GM18507 (cell line): ENCODE measurements around the gene XXYLT1.

Experiments used
- DNase-seq: peaks from one replicate; pipeline ENCODE4 v3.0.0; 2011; ENCODE audit warnings: low read depth; ENCODE audit not compliant: insufficient read length; ENCODE audit errors: extremely low spot score
- FAIRE-seq: peaks from 2 replicates; lab custom pipeline; 2011; peaks lifted over from hg19 to GRCh38; lab: Jason Lieb, UNC

XXYLT1 gene

DNA sequence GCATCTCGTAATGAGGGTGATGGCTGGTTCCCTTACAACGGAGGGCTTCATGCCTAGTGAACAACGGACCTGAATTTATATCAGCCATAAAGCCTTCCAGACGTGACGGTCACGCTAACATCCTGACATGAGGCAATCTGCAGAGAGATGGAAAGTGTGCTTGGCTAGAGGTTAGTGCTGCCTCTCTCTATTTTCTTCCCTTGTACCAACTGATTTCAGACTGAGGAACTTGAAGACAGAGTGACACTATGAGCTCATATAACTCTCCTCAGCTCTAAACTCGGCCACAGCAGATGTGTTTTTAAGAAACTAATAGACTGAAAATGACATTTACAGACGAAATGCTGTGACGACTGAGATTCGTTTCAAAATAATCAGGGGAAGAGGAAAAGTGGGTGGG lies 122.4 kb downstream of the XXYLT1 start:
- FAIRE-seq, result peak; percentile 42
- no peak for DNase-seq

DNA sequence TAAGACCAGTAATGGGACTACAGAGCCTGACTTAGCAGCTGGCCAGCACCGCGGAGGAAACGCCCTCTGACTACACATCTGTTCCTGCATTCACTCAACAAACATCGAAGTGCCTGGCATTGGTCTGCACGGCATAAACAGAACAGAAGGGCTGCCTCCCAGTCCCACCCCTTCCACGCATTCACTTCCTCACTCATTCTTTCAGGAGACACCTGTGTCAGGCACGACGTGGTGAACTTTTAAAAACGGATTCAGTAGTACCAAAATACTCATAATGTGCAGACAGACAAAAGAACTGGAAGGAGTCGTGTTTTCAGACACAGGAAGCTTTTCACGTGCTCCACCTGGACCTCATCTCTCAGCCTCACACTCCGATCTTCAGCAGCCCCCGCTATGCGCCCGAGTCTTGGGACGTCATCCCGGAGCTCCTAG lies 123.3 kb downstream of the XXYLT1 start:
- FAIRE-seq, result no peak

DNA sequence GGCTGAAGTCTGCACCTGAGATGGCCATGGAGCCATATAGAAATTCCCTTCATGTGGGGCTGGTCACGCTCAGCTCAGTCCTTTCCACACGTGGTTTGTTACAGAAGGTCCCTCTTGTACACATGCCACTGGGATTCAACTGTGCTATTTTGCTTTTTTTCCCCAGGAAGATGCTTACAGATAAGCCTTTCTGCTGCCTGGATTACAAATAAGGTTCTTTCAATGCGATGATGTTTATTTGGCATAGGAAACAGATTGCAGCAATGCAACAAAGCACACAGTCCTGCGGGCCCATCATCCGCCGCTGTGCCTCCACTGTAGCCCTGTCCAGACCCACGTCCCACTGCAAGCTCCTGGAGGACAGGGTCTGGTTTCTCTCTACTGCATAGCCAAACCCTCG lies 124.8 kb downstream of the XXYLT1 start:
- FAIRE-seq (no peak), DNase-seq (no peak)

More for the DNA sequence above, 123.3 kb downstream of the XXYLT1 start:
- DNase-seq, result no peak

DNA sequence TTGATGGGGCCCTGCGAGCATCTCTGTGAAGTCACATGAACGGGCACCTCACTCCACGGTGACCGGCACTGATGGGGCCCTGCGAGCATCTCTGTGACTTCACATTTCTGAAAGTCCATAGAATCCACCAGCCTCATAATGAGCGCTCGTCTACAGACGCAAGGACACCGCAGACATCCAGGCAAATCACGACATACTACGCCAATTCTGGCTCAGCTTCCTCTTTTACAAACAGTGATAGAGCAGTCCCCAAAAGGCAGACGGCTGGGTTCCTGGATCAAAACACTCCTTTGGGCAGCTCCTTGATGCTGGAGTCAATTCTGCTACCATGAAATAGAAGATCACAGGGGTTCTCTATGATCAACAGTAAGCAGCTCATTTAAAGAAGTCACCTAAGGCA lies 125.4 kb downstream of the XXYLT1 start:
- FAIRE-seq, result no peak

DNA sequence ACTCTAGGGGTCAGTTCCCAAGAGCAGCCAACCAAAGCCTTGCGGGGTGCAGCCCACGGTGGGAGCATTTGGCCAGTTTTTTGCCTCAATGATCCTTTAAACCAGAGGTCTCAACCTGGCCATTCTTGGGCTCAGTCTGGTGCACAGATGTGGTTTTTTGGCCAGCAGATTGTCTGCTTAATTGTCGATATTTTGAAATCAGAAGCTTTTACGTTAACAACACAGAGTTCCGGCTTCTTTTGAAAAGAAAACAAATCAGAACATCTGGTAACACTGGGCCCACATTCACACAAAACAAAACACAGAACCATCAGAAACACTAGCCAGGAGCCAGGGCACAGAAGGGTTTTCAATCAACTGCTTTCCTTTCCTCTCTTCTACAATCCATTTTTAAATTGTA lies 127.7 kb downstream of the XXYLT1 start:
- FAIRE-seq, result no peak

More for the DNA sequence above, 125.4 kb downstream of the XXYLT1 start:
- no peak for DNase-seq

DNA sequence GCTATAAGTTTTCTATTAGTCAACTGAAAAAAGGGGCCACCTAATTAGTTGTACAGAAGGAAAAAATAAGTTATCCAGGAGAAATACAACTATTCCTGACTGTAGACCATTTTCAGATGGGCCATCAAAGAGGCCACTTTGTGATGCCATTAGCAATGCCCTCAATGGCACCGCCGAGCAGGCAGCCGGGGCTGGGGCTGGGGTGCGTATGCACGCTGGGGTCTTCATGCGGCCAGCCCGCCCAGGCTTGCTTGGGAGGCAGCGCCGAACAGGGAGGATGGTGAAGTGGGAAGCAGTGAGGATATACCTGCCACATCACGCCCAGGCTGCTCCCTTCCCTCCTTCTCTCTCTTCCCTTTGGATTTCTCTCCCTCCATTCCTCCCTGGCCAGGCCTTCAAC lies 128.4 kb downstream of the XXYLT1 start:
- no peak for FAIRE-seq

More for the DNA sequence above, 127.7 kb downstream of the XXYLT1 start:
- no peak for DNase-seq

DNA sequence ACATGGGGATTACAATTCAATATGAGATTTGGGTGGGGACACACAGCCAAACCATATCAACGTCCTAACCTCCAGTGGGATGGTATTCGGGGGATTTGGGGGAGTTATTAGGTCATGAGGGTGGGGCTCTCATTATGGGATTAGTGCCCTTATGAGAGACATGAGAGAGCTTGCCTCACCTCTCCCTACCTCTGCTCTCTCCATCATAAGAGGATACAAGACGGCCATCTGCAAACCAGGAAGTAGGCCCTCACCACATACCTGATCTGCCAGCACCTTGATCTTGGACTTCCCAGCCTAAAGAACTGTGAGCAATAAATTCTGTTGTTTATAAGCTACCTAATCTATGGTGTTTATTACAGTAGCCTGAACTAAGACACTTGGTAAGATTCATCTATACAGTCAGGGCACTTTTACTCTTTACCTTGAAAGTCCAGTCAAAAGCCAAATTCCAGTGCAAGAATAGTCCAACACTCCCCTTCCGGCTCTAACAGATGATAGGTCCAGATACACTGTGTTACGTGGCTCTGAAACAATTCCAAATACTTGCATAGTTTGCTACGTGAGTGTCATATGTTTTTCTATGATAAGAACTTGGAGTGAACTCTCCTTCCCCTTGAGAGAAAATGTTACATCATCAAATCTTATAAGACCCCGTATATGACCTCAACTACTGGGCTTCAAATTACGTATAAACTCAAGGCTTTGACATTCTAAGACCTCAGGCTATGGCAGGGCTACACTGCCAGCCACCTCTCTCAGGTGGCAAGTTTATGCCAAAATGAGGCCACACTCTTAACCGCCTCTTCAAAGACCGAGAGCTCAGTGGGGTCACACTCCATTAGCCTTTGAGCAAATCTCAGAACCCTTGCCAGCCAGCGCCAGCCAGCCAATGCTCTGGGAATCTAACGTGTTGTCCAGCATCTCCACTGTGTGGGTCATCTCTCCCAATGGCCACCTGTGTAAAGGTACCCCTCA lies 129.9 kb downstream of the XXYLT1 start:
- DNase-seq (no peak), FAIRE-seq (no peak)

More for the DNA sequence above, 128.4 kb downstream of the XXYLT1 start:
- DNase-seq, result no peak

DNA sequence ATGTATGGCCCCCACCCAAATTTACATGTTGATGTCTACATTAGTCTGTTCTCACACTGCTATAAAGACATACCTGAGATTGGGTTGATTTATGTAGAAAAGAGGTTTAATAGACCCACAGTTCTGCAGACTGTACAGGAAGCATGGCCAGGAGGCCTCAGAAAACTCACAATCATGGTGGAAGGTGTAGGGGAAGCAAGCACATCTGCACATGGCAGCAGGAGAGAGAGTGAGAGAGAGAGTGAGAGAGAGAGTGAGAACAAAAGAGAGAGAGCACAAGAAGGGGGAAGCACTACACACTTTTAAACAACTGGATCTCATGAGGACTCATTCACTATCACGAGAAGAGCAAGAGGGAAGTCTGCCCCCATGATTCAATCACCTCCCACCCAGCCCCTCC lies 130.5 kb downstream of the XXYLT1 start:
- FAIRE-seq (no peak), DNase-seq (no peak)

DNA sequence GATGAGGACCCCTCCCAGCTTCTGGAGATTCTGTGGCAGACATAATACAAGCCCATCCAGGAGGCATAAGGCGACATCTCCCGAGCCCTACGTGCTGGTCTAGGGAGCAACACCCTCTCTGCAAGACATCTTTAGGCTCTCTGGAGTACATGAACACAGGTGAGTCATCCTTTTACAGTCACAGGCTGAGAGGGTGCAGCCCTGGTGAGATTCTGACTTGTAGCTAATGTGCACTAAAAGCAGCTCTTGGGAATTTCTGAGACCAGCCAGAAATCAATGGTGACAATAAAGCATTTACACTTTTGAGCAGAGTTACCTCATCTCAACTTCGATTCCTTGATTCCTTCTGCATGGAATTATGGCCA lies 131.1 kb downstream of the XXYLT1 start:
- no peak for FAIRE-seq
- DNase-seq, result no peak

DNA sequence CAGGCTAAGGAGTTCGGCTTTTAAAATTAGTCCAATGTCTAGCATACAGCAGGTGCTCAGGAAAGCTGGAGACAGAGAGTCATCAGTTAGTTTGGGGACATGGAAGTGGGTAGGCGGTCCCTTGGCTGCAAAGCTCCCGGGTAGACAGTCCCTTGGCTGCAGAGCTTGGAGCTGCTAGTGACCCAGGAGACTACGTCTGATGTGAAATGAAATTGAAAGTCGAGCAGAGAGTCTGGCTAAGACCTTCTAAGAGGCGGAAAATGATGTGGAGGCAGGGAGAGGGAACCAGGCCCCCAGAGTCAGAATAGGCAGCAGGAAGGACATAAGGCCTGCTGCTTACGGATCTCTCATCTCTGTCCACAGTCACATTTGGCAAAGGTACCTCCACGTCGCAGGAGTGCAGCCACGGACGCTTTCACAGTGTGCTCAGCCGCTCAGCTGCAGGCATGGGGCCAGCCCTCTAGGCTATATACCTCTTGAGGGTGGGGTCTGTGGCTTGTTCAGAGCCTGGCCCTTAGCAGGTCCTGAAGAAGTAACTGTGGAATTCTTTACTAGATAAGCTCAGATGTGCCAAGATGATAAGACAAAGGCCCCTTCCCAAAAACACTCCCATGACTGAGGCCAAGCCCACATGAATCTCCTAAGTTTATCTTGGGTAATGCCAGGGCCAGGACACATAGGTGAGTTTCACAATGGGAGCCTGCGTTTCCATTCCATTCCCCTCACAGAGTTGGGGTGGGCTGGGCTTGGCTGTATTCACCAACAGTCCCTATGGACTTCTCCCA lies 131.7 kb downstream of the XXYLT1 start:
- no peak for DNase-seq
- peak; percentile 81 for FAIRE-seq

DNA sequence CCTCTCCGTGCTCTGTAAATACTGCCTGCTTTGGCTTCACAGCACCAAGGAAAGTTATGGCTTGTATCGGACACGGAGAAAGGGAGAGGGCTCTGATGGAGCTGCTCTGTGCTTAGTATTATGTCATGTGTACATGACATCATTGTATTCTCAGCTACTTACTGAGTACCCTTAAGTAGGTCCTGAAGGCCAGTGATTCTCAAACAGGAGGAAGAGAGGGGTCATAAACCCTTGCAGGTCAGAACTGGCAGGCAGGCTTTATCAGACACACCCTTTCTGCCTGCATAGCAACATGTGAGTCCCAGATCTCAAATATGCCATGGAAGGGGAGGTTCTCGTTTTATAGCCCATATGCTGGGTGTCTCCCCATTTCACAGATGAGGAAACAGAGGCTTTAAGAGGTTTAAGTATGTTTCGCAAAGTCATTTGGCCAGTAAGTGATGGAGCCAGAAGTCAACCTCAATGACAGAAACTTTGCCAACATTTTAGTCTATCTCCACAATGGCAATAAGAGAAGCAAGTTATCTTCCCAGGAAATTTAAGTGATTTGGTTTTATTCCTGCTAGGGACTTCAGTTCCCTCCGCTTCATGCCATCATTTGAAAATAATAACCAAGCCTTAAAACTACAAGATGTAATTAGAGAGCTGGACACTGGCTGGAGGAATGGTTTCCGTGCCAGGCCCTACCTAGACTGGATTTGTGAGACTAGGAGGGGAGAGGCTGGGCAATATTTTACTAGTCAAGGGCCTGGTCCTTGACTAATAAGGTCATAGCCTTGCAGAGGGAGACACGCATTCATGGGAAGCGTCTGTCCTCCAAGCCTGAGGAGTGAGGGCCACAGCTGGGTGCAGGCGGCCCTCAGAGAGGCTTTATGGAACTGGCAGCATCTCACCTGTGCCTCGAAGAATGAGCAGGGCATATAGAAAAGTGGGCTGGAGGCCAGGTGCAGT lies 133.0 kb downstream of the XXYLT1 start:
- FAIRE-seq, result no peak
- no peak for DNase-seq

DNA sequence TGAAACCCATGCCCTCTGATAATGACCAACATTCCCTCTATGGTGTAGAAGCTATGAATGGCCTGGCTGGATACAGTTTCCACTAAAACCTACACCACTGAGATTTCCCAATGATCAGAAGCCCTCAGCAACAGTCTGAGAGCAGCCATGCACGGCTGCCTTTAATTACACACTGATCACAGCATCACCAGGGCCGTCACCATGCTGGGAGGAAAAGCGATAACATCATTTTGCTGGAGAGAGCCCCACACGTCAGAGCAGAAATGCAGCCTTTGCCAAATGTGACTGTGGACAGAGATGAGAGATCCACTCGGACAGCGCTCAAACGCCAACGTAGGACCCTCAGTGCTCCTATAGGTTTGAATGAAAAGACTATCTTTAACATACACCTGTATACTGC lies 135.0 kb downstream of the XXYLT1 start:
- no peak for DNase-seq
- FAIRE-seq, result no peak

DNA sequence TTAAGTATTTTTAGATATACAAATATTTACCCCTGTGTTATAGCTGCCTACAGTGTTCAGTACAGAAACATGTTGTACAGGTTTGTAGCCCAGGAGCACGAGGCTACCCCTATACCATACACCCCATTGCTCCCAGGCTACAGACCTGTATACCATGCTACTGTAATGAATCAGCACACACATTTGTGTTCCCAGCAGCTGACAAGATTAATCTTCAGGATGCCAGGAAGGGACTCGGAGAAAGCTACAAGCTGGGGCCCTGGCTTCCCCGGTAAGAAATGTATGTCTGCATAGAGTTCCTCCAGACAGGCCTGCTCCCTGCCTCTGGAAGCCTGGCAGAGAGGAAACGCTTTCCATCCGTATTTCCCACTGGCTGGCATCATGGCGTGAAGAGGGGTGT lies 136.5 kb downstream of the XXYLT1 start:
- no peak for FAIRE-seq
- no peak for DNase-seq

DNA sequence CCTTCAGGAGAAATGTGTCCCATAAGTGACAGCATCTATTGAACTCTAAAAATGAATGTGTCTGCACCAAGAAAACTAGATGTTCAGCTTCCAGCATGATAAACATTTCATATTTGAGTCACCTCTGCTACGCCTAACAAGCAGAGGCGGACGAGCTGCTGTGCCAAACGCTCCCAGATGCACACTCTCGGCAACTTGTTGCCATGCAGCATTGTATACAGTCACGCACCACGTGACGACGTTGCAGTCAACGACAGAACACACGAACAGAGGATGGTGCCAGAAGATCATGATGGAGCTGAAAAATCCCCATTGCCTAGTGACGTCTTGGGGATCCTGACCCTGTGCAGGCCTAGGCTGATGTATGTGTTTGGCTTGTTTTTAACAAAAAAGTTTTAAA lies 137.5 kb downstream of the XXYLT1 start:
- DNase-seq (no peak), FAIRE-seq (peak; percentile 12)

DNA sequence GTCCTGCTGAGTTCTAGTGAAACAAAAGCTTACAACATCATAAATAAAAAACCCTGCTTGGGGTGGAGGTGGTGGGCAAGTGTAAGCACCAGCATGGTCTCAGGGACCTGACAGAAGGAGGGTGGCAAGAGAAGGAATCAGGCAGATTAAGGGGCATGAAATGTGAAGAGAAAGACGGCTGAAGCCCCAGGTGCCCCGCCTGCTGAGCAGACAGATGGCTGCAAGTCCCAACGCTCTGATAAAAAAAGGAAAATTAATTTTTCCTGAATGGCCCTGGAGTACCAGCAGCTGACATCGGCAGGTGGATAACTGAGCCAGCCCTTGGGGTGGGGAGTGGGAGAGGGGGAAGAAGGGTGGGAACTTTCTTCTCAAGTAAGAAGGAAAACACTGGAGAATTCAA lies 137.9 kb downstream of the XXYLT1 start:
- no peak for FAIRE-seq

DNA sequence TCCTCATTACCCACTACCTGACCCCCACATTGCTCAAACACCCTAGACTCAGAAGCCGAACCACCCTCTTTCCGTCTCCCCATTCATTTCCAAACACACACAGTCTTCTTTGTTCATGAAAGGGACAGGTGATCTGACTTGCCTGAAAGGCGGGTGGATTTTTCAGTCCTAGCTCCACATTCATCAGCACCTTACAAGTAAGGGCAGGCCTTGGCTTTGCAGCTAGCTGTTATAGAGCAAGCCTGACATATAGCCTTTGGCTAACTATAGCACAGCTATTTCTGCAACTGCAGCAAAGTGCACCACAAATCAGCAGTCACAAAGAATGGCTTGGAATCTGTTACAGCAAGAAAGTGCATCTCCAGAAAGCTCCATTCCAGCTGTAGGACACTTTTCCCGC lies 139.8 kb downstream of the XXYLT1 start:
- DNase-seq, result no peak
- FAIRE-seq, result no peak

More for the DNA sequence above, 137.9 kb downstream of the XXYLT1 start:
- DNase-seq, result no peak

DNA sequence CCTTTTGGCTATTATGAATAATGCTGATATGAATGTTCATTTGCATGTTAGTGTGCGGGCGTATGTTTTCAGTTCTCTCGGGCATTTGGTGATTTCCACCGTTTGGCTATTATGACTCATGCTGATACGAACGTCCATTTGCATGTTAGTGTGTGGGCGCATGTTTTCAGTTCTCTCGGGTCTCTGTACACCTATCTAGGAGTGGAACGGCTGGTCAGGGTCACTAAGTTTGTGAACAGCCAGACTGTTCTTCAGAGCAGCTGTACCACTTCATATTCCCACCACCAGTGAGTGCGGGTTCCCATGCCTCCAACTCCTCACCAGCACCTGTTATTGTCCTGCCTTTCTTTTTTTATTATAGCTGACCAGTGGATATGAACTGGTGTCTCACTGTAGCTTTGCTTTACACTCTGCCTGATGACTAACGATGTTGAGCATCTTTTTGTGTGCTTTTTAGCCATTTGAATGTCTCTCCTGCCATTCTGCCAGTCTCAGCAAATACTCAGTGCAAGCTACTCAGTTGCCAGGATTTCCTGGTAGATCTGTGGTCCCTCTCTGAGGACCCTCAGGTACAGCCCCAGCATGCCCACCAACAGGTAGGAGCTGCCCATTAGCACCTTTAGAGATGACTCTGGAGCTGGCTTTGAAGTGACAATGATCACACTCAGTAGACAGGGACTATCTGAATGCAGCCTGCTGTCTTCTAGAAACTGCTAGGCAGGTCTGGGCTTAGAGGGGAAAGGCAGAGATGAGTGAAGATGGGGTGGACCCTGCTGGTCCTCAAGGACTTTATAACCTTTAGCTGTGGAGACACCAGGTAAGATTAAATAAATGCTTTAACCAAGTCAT lies 141.1 kb downstream of the XXYLT1 start:
- DNase-seq, result no peak
- peak; percentile 95 for FAIRE-seq

DNA sequence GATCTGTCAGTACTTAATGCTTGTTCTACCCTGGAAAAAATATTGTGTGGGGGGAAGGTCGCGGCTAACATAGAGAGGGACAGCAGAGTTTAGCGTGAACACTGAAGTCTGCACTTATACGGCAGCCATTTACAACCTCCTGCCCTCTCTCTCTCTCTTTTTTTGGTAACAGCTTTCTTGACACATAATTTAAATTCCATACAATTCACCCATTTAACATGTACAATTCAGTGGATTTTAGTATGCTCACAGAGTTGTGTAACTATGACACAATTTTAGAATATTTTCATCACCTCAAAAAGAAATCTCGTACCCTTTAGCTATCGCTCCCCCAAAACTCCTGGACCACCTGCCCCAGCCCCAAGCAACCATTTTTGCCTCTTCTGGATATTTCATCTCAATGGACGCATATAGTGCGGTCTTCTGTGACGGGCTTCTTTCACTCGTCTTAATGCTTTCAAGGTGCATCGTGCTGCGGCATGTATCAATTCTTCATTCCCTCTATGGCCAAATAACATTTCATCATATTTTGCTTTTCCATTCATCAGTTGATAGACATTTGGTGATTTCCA lies 141.8 kb downstream of the XXYLT1 start:
- no peak for FAIRE-seq
- DNase-seq, result no peak
